ENCODE data around the gene H2BK1. TPM values are rescaled to one million over a fixed set of nuclear protein-coding genes. Genes with fewer than 3 reads are reported as not detected.

H2BK1 gene
- total RNA-seq (not detected), polyA plus RNA-seq (not detected)

GRCh38 chr7:151210087-151210854, at the start of gene H2BK1:
Gene H2BK1, minus strand, starts transcription at chr7:151210488. Its CDS starts 170 bp downstream, at chr7:151210318.
- no peak for DNase-seq (ENCODE audit: extremely low spot score)

GRCh38 chr7:151257990-151258389, 47.7 kb upstream of the H2BK1 start:
- Histone ChIP-seq H3K27ac (ENCODE audit: low read depth) (no peak overlapping the region), H3K36me3 (ENCODE audit: insufficient read depth) (no peaks in the 10 kb centered on the region), H3K4me1 (ENCODE audit: insufficient read depth) (no peaks in the 10 kb centered on the region), H3K4me3 (ENCODE audit: low read depth, low read length) (no peak overlapping the region)
- no peak for DNase-seq (ENCODE audit: extremely low spot score)
- 96% methylated on average over 7 of the region's 7 CpGs for WGBS

More at GRCh38 chr7:151210087-151210854, at the start of gene H2BK1:
- no peaks in the 10 kb centered on the region for H3K4me1 ChIP-seq (ENCODE audit: insufficient read depth)
- no peak within 1 kb of the TSS for H3K27ac ChIP-seq (ENCODE audit: low read depth)
- H3K36me3 ChIP-seq (ENCODE audit: insufficient read depth), result no peaks in the 10 kb centered on the region
- 82% methylated on average over 17 of the region's 17 CpGs for whole genome bisulfite sequencing
- H3K4me3 ChIP-seq (ENCODE audit: low read depth, low read length), result no peak within 1 kb of the TSS

- H3K4me3 ChIP-seq (ENCODE audit: low read depth, low read length), result no peak overlapping the region
- no peak overlapping the region for H3K27ac ChIP-seq (ENCODE audit: low read depth)
- no peaks in the 10 kb centered on the region for H3K4me1 ChIP-seq (ENCODE audit: insufficient read depth)
- WGBS, result 56% methylated on average over 16 of the region's 16 CpGs
- no peaks in the 10 kb centered on the region for H3K36me3 ChIP-seq (ENCODE audit: insufficient read depth)
- DNase-seq (ENCODE audit: extremely low spot score), result no peak
These were observed 46.2 kb upstream of the H2BK1 start for GRCh38 chr7:151256410-151257045.

GRCh38 chr7:151255390-151255789, 45.1 kb upstream of the H2BK1 start:
- H3K36me3 ChIP-seq (ENCODE audit: insufficient read depth), result no peaks in the 10 kb centered on the region
- no peaks in the 10 kb centered on the region for H3K4me1 ChIP-seq (ENCODE audit: insufficient read depth)
- DNase-seq (ENCODE audit: extremely low spot score), result no peak
- WGBS, result 69% methylated on average over 7 of the region's 7 CpGs
- H3K27ac ChIP-seq (ENCODE audit: low read depth), result no peak overlapping the region
- no peak overlapping the region for H3K4me3 ChIP-seq (ENCODE audit: low read depth, low read length)

- H3K36me3 ChIP-seq (ENCODE audit: insufficient read depth), result no peaks in the 10 kb centered on the region
- no peaks in the 10 kb centered on the region for H3K4me1 ChIP-seq (ENCODE audit: insufficient read depth)
- no peak overlapping the region for H3K4me3 ChIP-seq (ENCODE audit: low read depth, low read length)
- no peak for DNase-seq (ENCODE audit: extremely low spot score)
- H3K27ac ChIP-seq (ENCODE audit: low read depth), result no peak overlapping the region
- 84% methylated on average over 11 of the region's 11 CpGs for WGBS
These were observed 44.6 kb upstream of the H2BK1 start for GRCh38 chr7:151254851-151255250.

- Histone ChIP-seq H3K4me3 (ENCODE audit: low read depth, low read length) (no peak overlapping the region), H3K36me3 (ENCODE audit: insufficient read depth) (no peaks in the 10 kb centered on the region), H3K4me1 (ENCODE audit: insufficient read depth) (no peaks in the 10 kb centered on the region), H3K27ac (ENCODE audit: low read depth) (no peak overlapping the region)
- 84% methylated on average over 7 of the region's 7 CpGs for WGBS
- DNase-seq (ENCODE audit: extremely low spot score), result no peak
These were observed 44.0 kb upstream of the H2BK1 start for GRCh38 chr7:151254316-151254715.

GRCh38 chr7:151252961-151253711, 42.8 kb upstream of the H2BK1 start:
- no peak overlapping the region for H3K27ac ChIP-seq (ENCODE audit: low read depth)
- no peak for DNase-seq (ENCODE audit: extremely low spot score)
- H3K36me3 ChIP-seq (ENCODE audit: insufficient read depth), result no peaks in the 10 kb centered on the region
- no peaks in the 10 kb centered on the region for H3K4me1 ChIP-seq (ENCODE audit: insufficient read depth)
- H3K4me3 ChIP-seq (ENCODE audit: low read depth, low read length), result no peak overlapping the region
- 51% methylated on average over 17 of the region's 17 CpGs for WGBS

GRCh38 chr7:151252561-151252835, 42.2 kb upstream of the H2BK1 start:
- WGBS, result 26% methylated on average over 9 of the region's 9 CpGs
- Histone ChIP-seq H3K4me1 (ENCODE audit: insufficient read depth) (no peaks in the 10 kb centered on the region), H3K27ac (ENCODE audit: low read depth) (peak overlapping the region; percentile 42), H3K36me3 (ENCODE audit: insufficient read depth) (no peaks in the 10 kb centered on the region), H3K4me3 (ENCODE audit: low read depth, low read length) (peak overlapping the region; percentile 63)
- no peak for DNase-seq (ENCODE audit: extremely low spot score)

GRCh38 chr7:151251689-151252560, 41.6 kb upstream of the H2BK1 start:
- no peaks in the 10 kb centered on the region for H3K36me3 ChIP-seq (ENCODE audit: insufficient read depth)
- peak overlapping the region; percentile 63 for H3K4me3 ChIP-seq (ENCODE audit: low read depth, low read length)
- H3K4me1 ChIP-seq (ENCODE audit: insufficient read depth), result no peaks in the 10 kb centered on the region
- 2% methylated on average over 78 of the region's 79 CpGs for WGBS
- peak overlapping the region; percentile 94 for H3K27ac ChIP-seq (ENCODE audit: low read depth)
- peak; percentile 75 for DNase-seq (ENCODE audit: extremely low spot score)

GRCh38 chr7:151251328-151251688, 41.0 kb upstream of the H2BK1 start:
- H3K4me3 ChIP-seq (ENCODE audit: low read depth, low read length), result peak overlapping the region; percentile 63
- no peaks in the 10 kb centered on the region for H3K4me1 ChIP-seq (ENCODE audit: insufficient read depth)
- H3K36me3 ChIP-seq (ENCODE audit: insufficient read depth), result no peaks in the 10 kb centered on the region
- no peak for DNase-seq (ENCODE audit: extremely low spot score)
- peak overlapping the region; percentile 54 for H3K27ac ChIP-seq (ENCODE audit: low read depth)
- WGBS, result 3% methylated on average over 19 of the region's 19 CpGs

GRCh38 chr7:151250181-151251132, 40.2 kb upstream of the H2BK1 start:
- H3K27ac ChIP-seq (ENCODE audit: low read depth), result no peak overlapping the region
- no peak overlapping the region for H3K4me3 ChIP-seq (ENCODE audit: low read depth, low read length)
- DNase-seq (ENCODE audit: extremely low spot score), result no peak
- H3K36me3 ChIP-seq (ENCODE audit: insufficient read depth), result no peaks in the 10 kb centered on the region
- 57% methylated on average over 7 of the region's 7 CpGs for WGBS
- no peaks in the 10 kb centered on the region for H3K4me1 ChIP-seq (ENCODE audit: insufficient read depth)

GRCh38 chr7:151249732-151250072, 39.4 kb upstream of the H2BK1 start:
- H3K27ac ChIP-seq (ENCODE audit: low read depth), result peak overlapping the region; percentile 63
- no peak for DNase-seq (ENCODE audit: extremely low spot score)
- H3K36me3 ChIP-seq (ENCODE audit: insufficient read depth), result no peaks in the 10 kb centered on the region
- H3K4me1 ChIP-seq (ENCODE audit: insufficient read depth), result no peaks in the 10 kb centered on the region
- H3K4me3 ChIP-seq (ENCODE audit: low read depth, low read length), result no peak overlapping the region
- WGBS, result 11% methylated on average over 5 of the region's 5 CpGs
